ENCODE results near the gene BUB1B. TPM values are rescaled to one million over a fixed set of nuclear protein-coding genes. Genes with fewer than 3 reads are reported as not detected.
"Not testable (repeated sequence)": the region's sequence is repeated elsewhere in the genome, so short reads cannot be mapped to it uniquely, and the experiment has no call there.

Gene BUB1B
- total RNA-seq, 2 experiments from 2014 or later: 62.3 to 70.6 TPM

- H3K27me3 Mint-ChIP-seq, H3K9me3 Mint-ChIP-seq, DNase-seq, H3K4me3 Mint-ChIP-seq, H3K36me3 Mint-ChIP-seq, H3K27ac Mint-ChIP-seq, H3K4me1 Mint-ChIP-seq: not testable (repeated sequence)
Observed at GRCh38 chr15:40154821-40155220, 6.0 kb upstream of the BUB1B start.

GRCh38 chr15:40155270-40155910, 5.5 kb upstream of the BUB1B start:
- H3K9me3 Mint-ChIP-seq: no peaks in the 10 kb centered on the region
- H3K4me3 Mint-ChIP-seq: no peak overlapping the region
- no peak for DNase-seq
- H3K27ac Mint-ChIP-seq: no peak overlapping the region
- peaks cover 3% of the 10 kb centered on the region for H3K4me1 Mint-ChIP-seq
- H3K27me3 Mint-ChIP-seq: no peaks in the 10 kb centered on the region
- no peaks in the 10 kb centered on the region for H3K36me3 Mint-ChIP-seq

- H3K27ac Mint-ChIP-seq: no peak overlapping the region
- no peaks in the 10 kb centered on the region for H3K9me3 Mint-ChIP-seq
- no peak overlapping the region for H3K4me3 Mint-ChIP-seq
- no peaks in the 10 kb centered on the region for H3K36me3 Mint-ChIP-seq
- no peaks in the 10 kb centered on the region for H3K27me3 Mint-ChIP-seq
- peaks cover 3% of the 10 kb centered on the region for H3K4me1 Mint-ChIP-seq
- DNase-seq: no peak
Observed at GRCh38 chr15:40157778-40158447, 3.0 kb upstream of the BUB1B start.

- peaks cover 3% of the 10 kb centered on the region for H3K27me3 Mint-ChIP-seq
- no peak overlapping the region for H3K27ac Mint-ChIP-seq
- H3K9me3 Mint-ChIP-seq: no peaks in the 10 kb centered on the region
- H3K4me1 Mint-ChIP-seq: peaks cover 10% of the 10 kb centered on the region
- H3K36me3 Mint-ChIP-seq: peaks cover 12% of the 10 kb centered on the region
- no peak for DNase-seq
- no peak overlapping the region for H3K4me3 Mint-ChIP-seq
Observed at GRCh38 chr15:40160021-40160420, 848 bp upstream of the BUB1B start.

GRCh38 chr15:40161693-40162391, 973 bp downstream of the BUB1B start:
- Mint-ChIP-seq H3K4me1 (peaks cover 8% of the 10 kb centered on the region), H3K27me3 (peaks cover 3% of the 10 kb centered on the region), H3K27ac (no peak overlapping the region), H3K4me3 (no peak overlapping the region), H3K36me3 (peaks cover 26% of the 10 kb centered on the region), H3K9me3 (no peaks in the 10 kb centered on the region)
- DNase-seq: no peak

GRCh38 chr15:40162552-40162951, 1.7 kb downstream of the BUB1B start:
- H3K27me3 Mint-ChIP-seq: peaks cover 3% of the 10 kb centered on the region
- H3K27ac Mint-ChIP-seq: no peak overlapping the region
- peaks cover 30% of the 10 kb centered on the region for H3K36me3 Mint-ChIP-seq
- peaks cover 9% of the 10 kb centered on the region for H3K4me1 Mint-ChIP-seq
- H3K4me3 Mint-ChIP-seq: no peak overlapping the region
- no peak for DNase-seq
- H3K9me3 Mint-ChIP-seq: no peaks in the 10 kb centered on the region

- DNase-seq: no peak
- Mint-ChIP-seq H3K27ac (no peak overlapping the region), H3K9me3 (no peaks in the 10 kb centered on the region), H3K36me3 (peaks cover 42% of the 10 kb centered on the region), H3K4me3 (peak overlapping the region; percentile 52), H3K4me1 (peaks cover 11% of the 10 kb centered on the region), H3K27me3 (peaks cover 3% of the 10 kb centered on the region)
Observed at GRCh38 chr15:40163657-40164416, 3.0 kb downstream of the BUB1B start.

- peaks cover 62% of the 10 kb centered on the region for H3K36me3 Mint-ChIP-seq
- not testable (repeated sequence) for H3K4me3 Mint-ChIP-seq, H3K27me3 Mint-ChIP-seq, H3K27ac Mint-ChIP-seq, H3K9me3 Mint-ChIP-seq, DNase-seq
- H3K4me1 Mint-ChIP-seq: peaks cover 11% of the 10 kb centered on the region
Observed at GRCh38 chr15:40167374-40167773, 6.5 kb downstream of the BUB1B start.

- Mint-ChIP-seq H3K4me1 (peaks cover 5% of the 10 kb centered on the region), H3K4me3 (no peak overlapping the region), H3K36me3 (peaks cover 36% of the 10 kb centered on the region), H3K9me3 (no peaks in the 10 kb centered on the region), H3K27me3 (no peaks in the 10 kb centered on the region), H3K27ac (no peak overlapping the region)
- DNase-seq: no peak
Observed at GRCh38 chr15:40175160-40175559, 14.3 kb downstream of the BUB1B start.

GRCh38 chr15:40182358-40183029, 21.6 kb downstream of the BUB1B start:
- H3K36me3 Mint-ChIP-seq: peaks cover 54% of the 10 kb centered on the region
- no peak for DNase-seq
- no peak overlapping the region for H3K4me3 Mint-ChIP-seq
- no peaks in the 10 kb centered on the region for H3K27me3 Mint-ChIP-seq
- peaks cover 24% of the 10 kb centered on the region for H3K4me1 Mint-ChIP-seq
- no peaks in the 10 kb centered on the region for H3K9me3 Mint-ChIP-seq
- peak overlapping the region; percentile 25 for H3K27ac Mint-ChIP-seq

- peaks cover 21% of the 10 kb centered on the region for H3K4me1 Mint-ChIP-seq
- no peak overlapping the region for H3K4me3 Mint-ChIP-seq
- DNase-seq: no peak
- H3K9me3 Mint-ChIP-seq: no peaks in the 10 kb centered on the region
- H3K27ac Mint-ChIP-seq: no peak overlapping the region
- no peaks in the 10 kb centered on the region for H3K27me3 Mint-ChIP-seq
- peaks cover 51% of the 10 kb centered on the region for H3K36me3 Mint-ChIP-seq
Observed at GRCh38 chr15:40183636-40184463, 23.0 kb downstream of the BUB1B start.

- Mint-ChIP-seq H3K36me3 (peaks cover 49% of the 10 kb centered on the region), H3K9me3 (no peaks in the 10 kb centered on the region), H3K4me1 (peaks cover 2% of the 10 kb centered on the region), H3K27ac (no peak overlapping the region), H3K4me3 (no peak overlapping the region), H3K27me3 (no peaks in the 10 kb centered on the region)
- DNase-seq: no peak
Observed at GRCh38 chr15:40190591-40190990, 29.7 kb downstream of the BUB1B start.

- H3K4me3 Mint-ChIP-seq: no peak overlapping the region
- peaks cover 65% of the 10 kb centered on the region for H3K36me3 Mint-ChIP-seq
- no peaks in the 10 kb centered on the region for H3K9me3 Mint-ChIP-seq
- H3K27me3 Mint-ChIP-seq: no peaks in the 10 kb centered on the region
- H3K27ac Mint-ChIP-seq: no peak overlapping the region
- no peak for DNase-seq
- peaks cover 12% of the 10 kb centered on the region for H3K4me1 Mint-ChIP-seq
Observed at GRCh38 chr15:40192942-40193341, 32.1 kb downstream of the BUB1B start.

GRCh38 chr15:40197434-40197833, 36.6 kb downstream of the BUB1B start:
- no peak overlapping the region for H3K4me3 Mint-ChIP-seq
- peaks cover 63% of the 10 kb centered on the region for H3K36me3 Mint-ChIP-seq
- no peaks in the 10 kb centered on the region for H3K27me3 Mint-ChIP-seq
- no peak for DNase-seq
- H3K27ac Mint-ChIP-seq: no peak overlapping the region
- H3K4me1 Mint-ChIP-seq: peaks cover 13% of the 10 kb centered on the region
- H3K9me3 Mint-ChIP-seq: no peaks in the 10 kb centered on the region

Data from activated naive CD8-positive, alpha-beta T cell treated with anti-CD3 and anti-CD28 coated beads for 36 hours (primary cell).